Measurements from ENCODE around the gene SOX11.

The SOX11 gene

DNA sequence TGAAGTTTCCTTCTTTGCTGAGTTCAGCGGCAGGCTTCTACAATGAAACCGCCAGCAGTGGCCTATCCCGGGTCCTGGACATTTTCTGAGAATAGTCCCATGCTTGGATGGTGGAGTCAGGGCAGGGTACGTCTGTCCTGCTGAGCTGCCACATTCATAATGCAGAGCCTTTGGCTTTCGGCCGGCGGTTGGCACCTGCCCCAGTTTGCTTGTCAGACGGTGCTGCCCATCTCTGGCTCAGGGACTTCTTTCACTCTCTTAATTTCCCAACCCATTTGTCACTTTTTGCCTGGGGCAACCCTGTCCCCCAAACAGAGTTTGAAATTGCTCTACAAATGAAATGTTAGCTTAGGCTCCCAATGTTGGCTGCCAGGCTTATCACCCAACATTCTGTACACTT lies 57.2 kb downstream of the SOX11 start:
- no peak for DNase-seq (ENCODE audit: low read depth)
- TF ChIP-seq MYC (IDR thresholded peaks at IDR 0.05; ENCODE audit: low read depth, low read length) (no peak), POLR2A (IDR thresholded peaks at IDR 0.05; ENCODE audit: extremely low read depth, insufficient read length) (no peak)
- TF ChIP-seq, protein P1, sequence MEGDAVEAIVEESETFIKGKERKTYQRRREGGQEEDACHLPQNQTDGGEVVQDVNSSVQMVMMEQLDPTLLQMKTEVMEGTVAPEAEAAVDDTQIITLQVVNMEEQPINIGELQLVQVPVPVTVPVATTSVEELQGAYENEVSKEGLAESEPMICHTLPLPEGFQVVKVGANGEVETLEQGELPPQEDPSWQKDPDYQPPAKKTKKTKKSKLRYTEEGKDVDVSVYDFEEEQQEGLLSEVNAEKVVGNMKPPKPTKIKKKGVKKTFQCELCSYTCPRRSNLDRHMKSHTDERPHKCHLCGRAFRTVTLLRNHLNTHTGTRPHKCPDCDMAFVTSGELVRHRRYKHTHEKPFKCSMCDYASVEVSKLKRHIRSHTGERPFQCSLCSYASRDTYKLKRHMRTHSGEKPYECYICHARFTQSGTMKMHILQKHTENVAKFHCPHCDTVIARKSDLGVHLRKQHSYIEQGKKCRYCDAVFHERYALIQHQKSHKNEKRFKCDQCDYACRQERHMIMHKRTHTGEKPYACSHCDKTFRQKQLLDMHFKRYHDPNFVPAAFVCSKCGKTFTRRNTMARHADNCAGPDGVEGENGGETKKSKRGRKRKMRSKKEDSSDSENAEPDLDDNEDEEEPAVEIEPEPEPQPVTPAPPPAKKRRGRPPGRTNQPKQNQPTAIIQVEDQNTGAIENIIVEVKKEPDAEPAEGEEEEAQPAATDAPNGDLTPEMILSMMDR (IDR thresholded peaks at IDR 0.05; ENCODE audit: low read depth, low read length) = no peak
- TF ChIP-seq, protein P2, sequence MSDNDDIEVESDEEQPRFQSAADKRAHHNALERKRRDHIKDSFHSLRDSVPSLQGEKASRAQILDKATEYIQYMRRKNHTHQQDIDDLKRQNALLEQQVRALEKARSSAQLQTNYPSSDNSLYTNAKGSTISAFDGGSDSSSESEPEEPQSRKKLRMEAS (IDR thresholded peaks at IDR 0.05; ENCODE audit: low read depth, low read length) = no peak
- no peak overlapping the region for H3K4me3 ChIP-seq (ENCODE audit: low read depth, low read length)

Data from NB4 (cell line).